CD4-positive, alpha-beta T cell treated with Interleukin-15 for 4 hours (primary cell): ENCODE results near the gene TNFRSF13B.

ENCODE experiments used
- DNase-seq: peaks from one replicate; pipeline ENCODE4 v3.0.0-alpha.2; 2020; ENCODE audit warnings: low spot score

TNFRSF13B gene

GRCh38 chr17:16937431-16937830, 34.5 kb downstream of the TNFRSF13B start:
- no peak for DNase-seq

DNA sequence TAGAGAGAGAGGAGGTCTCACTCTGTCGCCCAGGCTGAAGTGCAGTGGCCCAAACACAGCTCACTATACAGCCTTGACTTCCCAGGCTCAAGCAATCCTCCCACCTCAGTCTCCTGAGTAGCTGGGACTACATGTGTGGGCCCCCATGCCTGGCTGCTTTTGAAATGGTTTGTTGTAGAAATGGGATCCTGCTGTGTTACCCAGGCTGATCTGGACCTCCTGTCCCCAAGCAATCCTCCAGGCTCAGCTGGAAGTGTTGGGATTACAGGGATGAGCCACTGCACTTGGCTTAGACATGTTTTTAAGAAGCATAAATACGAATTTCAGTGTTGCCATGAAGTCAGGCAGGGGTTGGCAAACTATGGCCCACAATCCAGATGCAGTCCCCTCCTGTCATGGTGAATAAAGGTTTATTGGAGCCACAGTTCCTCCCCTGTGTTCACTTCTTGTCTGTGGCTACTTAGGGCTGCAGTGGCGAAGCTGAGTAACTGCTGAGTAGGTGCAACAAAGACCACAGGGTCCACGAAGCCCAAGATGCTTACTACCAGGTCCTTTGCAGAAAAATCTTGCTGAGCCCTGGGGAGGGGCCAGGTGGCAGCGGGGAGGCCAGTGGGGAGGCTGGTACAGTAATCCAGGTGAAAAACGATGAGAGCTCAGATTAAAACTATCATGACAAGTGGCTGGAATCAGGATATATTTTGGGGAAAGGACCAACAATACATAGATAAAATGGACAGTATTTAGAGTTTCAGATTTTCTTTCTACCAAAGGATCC, 35.2 kb downstream of the TNFRSF13B start:
- no peak for DNase-seq

DNA sequence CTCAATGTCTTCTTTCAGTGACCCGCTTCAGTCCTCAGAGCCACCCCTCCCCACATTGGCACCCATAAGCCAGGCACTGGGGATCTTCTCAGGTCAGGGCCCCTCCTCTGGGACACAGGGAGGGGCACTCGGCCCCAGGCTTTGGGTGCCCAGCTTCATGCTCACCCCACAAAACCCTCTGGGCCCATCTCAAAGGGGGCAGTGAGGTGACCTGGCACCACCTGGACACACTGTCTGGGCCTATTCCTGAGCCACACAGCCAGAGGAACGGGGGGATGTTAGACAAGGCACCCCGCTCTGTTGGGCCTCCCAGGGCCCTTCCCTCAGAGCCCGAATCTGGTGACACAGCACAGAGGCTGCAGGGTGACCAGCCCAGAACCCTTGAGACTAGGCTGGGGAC, 36.1 kb downstream of the TNFRSF13B start:
- no peak for DNase-seq

- no peak for DNase-seq
These were observed 36.7 kb downstream of the TNFRSF13B start for GRCh38 chr17:16935241-16935663.

DNA sequence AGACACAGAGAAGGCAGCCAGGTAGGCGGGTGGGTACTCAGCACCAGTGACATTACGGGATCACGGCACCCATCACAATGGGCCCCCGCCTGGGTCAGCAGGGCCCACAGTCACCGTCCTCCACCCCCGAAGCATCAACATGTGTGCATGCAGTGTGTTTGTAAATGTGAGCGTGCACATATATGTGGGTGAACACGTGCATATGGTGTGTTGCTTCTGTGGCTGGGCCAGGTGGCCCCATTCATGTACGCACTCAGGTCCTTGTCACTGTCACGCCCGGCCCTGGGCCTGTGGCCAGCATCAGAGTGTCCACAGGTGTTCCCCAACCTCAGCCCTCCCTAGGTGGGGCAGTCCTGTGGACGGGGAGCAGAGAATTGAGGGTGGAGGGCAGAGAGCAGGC, 37.1 kb downstream of the TNFRSF13B start:
- no peak for DNase-seq

- no peak for DNase-seq
These were observed 37.7 kb downstream of the TNFRSF13B start for GRCh38 chr17:16934133-16934795.

- DNase-seq = no peak
These were observed 38.4 kb downstream of the TNFRSF13B start for GRCh38 chr17:16933317-16934132.

GRCh38 chr17:16932611-16933010, 39.3 kb downstream of the TNFRSF13B start:
- DNase-seq = no peak

DNA sequence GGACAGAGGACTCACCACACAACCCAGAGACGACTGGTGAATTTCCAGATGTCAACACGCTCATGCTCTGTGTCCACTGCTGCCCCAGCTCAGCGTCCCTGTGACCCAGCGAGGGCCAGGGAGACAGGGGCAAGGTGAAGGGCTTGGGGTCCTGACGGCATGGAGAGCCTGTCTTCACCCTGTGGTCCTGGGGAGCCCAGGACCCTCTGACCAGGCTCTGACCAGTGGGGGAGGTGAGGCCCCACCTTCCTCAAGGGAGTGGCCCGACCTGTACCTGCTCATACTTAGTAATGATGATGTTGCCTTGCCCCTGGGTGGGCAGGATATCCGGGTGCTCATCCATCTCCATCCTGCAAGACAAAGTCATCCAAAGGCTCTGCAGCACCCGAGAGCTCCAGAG, 39.8 kb downstream of the TNFRSF13B start:
- no peak for DNase-seq

GRCh38 chr17:16931318-16932060, 40.4 kb downstream of the TNFRSF13B start:
- DNase-seq = no peak

GRCh38 chr17:16930571-16931317, 41.2 kb downstream of the TNFRSF13B start:
- DNase-seq = no peak

- no peak for DNase-seq
These were observed 42.0 kb downstream of the TNFRSF13B start for GRCh38 chr17:16929757-16930520.

DNA sequence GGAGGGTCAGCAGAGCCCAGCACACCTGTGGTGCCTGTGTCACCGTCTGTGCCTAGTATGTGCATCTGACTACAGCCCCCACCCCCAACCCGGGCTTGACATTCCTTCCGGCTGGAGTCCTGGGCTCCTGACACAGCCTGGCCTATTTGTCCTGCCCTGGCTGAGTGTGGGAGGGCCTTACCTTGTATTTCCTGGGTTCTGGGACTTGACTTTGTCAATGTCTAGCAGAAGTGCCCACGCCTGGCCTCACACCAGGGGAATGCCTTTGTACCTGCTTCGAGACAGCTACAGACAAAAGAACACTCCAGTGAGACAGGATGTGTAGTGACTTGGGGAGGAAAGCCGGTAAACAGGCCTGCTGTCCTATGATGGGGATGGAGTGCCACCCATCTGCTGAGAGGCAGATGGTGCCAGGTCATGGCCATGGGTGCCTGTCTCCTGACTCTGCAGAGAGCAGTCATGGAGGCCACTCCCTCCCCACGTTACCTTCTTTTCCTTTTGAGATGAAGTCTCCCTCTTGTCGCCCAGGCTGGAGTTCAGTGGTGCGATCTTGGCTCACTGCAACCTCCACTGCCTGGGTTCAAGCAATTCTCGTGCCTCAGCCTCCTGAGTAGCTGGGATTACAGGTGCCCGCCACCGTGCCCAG, 42.8 kb downstream of the TNFRSF13B start:
- DNase-seq = no peak

- DNase-seq = no peak
These were observed 43.4 kb downstream of the TNFRSF13B start for GRCh38 chr17:16928406-16929034.

GRCh38 chr17:16927641-16928321, 44.1 kb downstream of the TNFRSF13B start:
- DNase-seq = no peak

DNA sequence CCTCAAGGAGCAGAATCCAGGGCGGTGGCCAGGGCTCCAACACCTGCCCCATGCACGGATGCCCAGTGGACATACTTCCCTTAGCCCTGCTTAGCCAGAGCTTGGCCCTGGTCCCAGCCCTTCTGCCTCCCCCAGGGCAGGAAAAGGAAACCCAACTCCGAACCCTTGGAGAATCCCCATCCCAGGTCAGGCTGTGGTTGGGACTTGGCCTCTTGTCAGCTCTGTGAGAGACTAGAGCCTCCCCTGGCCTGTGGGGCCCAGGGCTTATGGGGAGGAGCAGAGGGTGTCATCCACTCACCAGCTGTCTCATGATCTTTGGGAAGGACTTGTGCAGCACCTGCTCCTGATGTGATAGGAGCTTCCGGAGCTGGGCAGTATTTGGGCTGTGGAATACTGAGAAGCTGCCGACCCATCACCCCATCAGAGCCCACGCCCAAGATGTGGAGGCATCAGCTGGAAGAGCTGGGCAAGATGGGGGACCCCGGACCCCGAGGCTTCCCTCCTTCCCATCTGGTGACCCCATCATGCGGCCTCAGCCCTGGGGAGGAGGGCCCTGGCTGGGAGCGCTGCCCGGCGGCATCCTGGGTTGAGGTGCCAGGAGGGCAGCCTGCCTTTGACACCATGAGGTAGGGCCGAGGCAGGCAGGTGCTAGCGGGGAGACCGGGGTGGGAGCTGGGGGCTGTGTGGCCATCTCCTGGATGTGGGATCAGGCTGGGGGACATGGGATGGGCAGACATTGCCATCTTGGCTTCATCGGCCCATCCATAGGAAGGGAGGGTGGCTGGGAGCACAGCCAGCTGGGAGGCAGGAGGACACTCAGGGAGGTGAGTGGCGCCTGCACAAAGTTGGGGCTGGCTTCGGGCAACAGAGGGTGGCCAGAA, 45.1 kb downstream of the TNFRSF13B start:
- DNase-seq = no peak

- DNase-seq = no peak
These were observed 45.8 kb downstream of the TNFRSF13B start for GRCh38 chr17:16926061-16926511.
